ENCODE measurements around the gene HOXA4.

The HOXA4 gene

GRCh38 chr7:27115221-27116026 is 15.1 kb downstream of the HOXA4 start:
- DNase-seq = no peak

- no peak for DNase-seq
Measured at GRCh38 chr7:27114881-27115220, 15.7 kb downstream of the HOXA4 start.

- DNase-seq = no peak
Measured at GRCh38 chr7:27113991-27114769, 16.4 kb downstream of the HOXA4 start.

GRCh38 chr7:27112955-27113949 is 17.3 kb downstream of the HOXA4 start:
- no peak for DNase-seq

- DNase-seq = no peak
Measured at GRCh38 chr7:27112361-27112760, 18.2 kb downstream of the HOXA4 start.

GRCh38 chr7:27111751-27112277 is 18.7 kb downstream of the HOXA4 start:
- DNase-seq = no peak

GRCh38 chr7:27111042-27111750 is 19.4 kb downstream of the HOXA4 start:
- DNase-seq = no peak

GRCh38 chr7:27110186-27111031 is 20.1 kb downstream of the HOXA4 start:
- DNase-seq = no peak

- DNase-seq = no peak
Measured at GRCh38 chr7:27109466-27110185, 20.9 kb downstream of the HOXA4 start.

- no peak for DNase-seq
Measured at GRCh38 chr7:27108390-27109127, 22.0 kb downstream of the HOXA4 start.

GRCh38 chr7:27107391-27108381 is 22.9 kb downstream of the HOXA4 start:
- DNase-seq = no peak

- DNase-seq = no peak
Measured at GRCh38 chr7:27106901-27107240, 23.7 kb downstream of the HOXA4 start.

GRCh38 chr7:27106181-27106900 is 24.2 kb downstream of the HOXA4 start:
- no peak for DNase-seq

- DNase-seq = no peak
Measured at GRCh38 chr7:27105301-27106031, 25.1 kb downstream of the HOXA4 start.

GRCh38 chr7:27104341-27105058 is 26.1 kb downstream of the HOXA4 start:
- DNase-seq = no peak

GRCh38 chr7:27103489-27104226 is 26.9 kb downstream of the HOXA4 start:
- DNase-seq = no peak
